HepG2 (cell line): ENCODE data around the gene PGAP3. TPM values are rescaled to one million over a fixed set of nuclear protein-coding genes. Genes with fewer than 3 reads are reported as not detected.

Experiments used
- EEA1 ChIP-seq: sonication (generic); formaldehyde crosslinking; IDR thresholded peaks from 2 replicates; pipeline ENCODE4 v1.5.1; 2020; ENCODE audit warnings: mild to moderate bottlenecking, missing genetic modification reagents, borderline replicate concordance
- FOXM1 ChIP-seq: sonication (generic); formaldehyde crosslinking; IDR thresholded peaks from 2 replicates; pipeline ENCODE4 v1.5.0; 2020; ENCODE audit warnings: missing genetic modification reagents
- KMT2A ChIP-seq: sonication (generic); formaldehyde crosslinking; IDR thresholded peaks from 2 replicates; pipeline ENCODE4 v1.4.0; 2020; ENCODE audit warnings: missing genetic modification reagents
- LRRFIP1 ChIP-seq: sonication (generic); formaldehyde crosslinking; conservative IDR thresholded peaks from 2 replicates; pipeline ENCODE4 v1.4.0; 2020; ENCODE audit warnings: missing genetic modification reagents
- MYC ChIP-seq: sonication (generic); formaldehyde crosslinking; IDR thresholded peaks from 2 replicates; pipeline ENCODE4 v1.9.0; 2021; ENCODE audit warnings: missing genetic modification reagents, borderline replicate concordance
- MYNN ChIP-seq: sonication (generic); formaldehyde crosslinking; IDR thresholded peaks from 2 replicates; pipeline ENCODE4 v1.4.0; 2020; ENCODE audit warnings: mild to moderate bottlenecking, low read depth, missing genetic modification reagents
- NFE2 ChIP-seq: sonication (generic); formaldehyde crosslinking; IDR thresholded peaks from 2 replicates; pipeline ENCODE4 v1.4.0; 2020; ENCODE audit warnings: missing genetic modification reagents
- PPARG ChIP-seq: conservative IDR thresholded peaks from 2 replicates; pipeline ENCODE4 v1.6.1; 2016; ENCODE audit warnings: missing biosample characterization, missing genetic modification reagents
- RFXANK ChIP-seq: IDR thresholded peaks from 2 replicates; pipeline ENCODE4 v1.6.1; 2016
- ZFP1 ChIP-seq: IDR thresholded peaks from 2 replicates; pipeline ENCODE4 v1.6.1; 2016
- ZKSCAN1 ChIP-seq: fragments of 150-350 bp; IDR thresholded peaks from 2 replicates; pipeline ENCODE4 v1.6.1; 2014; ENCODE audit warnings: low read length
- ZKSCAN5 ChIP-seq: sonication (generic); formaldehyde crosslinking; IDR thresholded peaks from 2 replicates; pipeline ENCODE4 v1.5.1; 2020; ENCODE audit warnings: mild to moderate bottlenecking, missing genetic modification reagents
- ZNF441 ChIP-seq: sonication (generic); formaldehyde crosslinking; IDR thresholded peaks from 2 replicates; pipeline ENCODE4 v1.7.0; 2021; ENCODE audit warnings: missing genetic modification reagents, borderline replicate concordance
- ZNF496 ChIP-seq: sonication (generic); formaldehyde crosslinking; IDR thresholded peaks from 2 replicates; pipeline ENCODE4 v1.8.1; 2023; ENCODE audit warnings: mild to moderate bottlenecking, moderate library complexity, missing genetic modification reagents; ENCODE audit not compliant: insufficient replicate concordance
- ZNF530 ChIP-seq: sonication (generic); formaldehyde crosslinking; IDR thresholded peaks from 2 replicates; pipeline ENCODE4 v1.5.0; 2020; ENCODE audit warnings: low read depth, mild to moderate bottlenecking, missing genetic modification reagents
- ZNF549 ChIP-seq: sonication (generic); formaldehyde crosslinking; IDR thresholded peaks from 2 replicates; pipeline ENCODE4 v1.5.0; 2020; ENCODE audit warnings: missing genetic modification reagents
- ZNF562 ChIP-seq: sonication (generic); formaldehyde crosslinking; IDR thresholded peaks from 2 replicates; pipeline ENCODE4 v1.8.0; 2022; ENCODE audit warnings: missing genetic modification reagents, borderline replicate concordance
- ZNF646 ChIP-seq: sonication (generic); formaldehyde crosslinking; IDR thresholded peaks from 2 replicates; pipeline ENCODE4 v1.9.0; 2021; ENCODE audit warnings: mild to moderate bottlenecking, missing genetic modification reagents
- ZNF672 ChIP-seq: sonication (generic); formaldehyde crosslinking; IDR thresholded peaks from 2 replicates; pipeline ENCODE4 v1.8.1; 2022; ENCODE audit warnings: missing genetic modification reagents
- ZSCAN22 ChIP-seq: sonication (generic); formaldehyde crosslinking; IDR thresholded peaks from 2 replicates; pipeline ENCODE4 v1.4.0; 2020; ENCODE audit warnings: mild to moderate bottlenecking, missing genetic modification reagents
- polyA plus RNA-seq, 8 experiments: library from polyadenylated mRNA; depleted of rRNA in 3 of 8; stranded (reverse) in 7 of 8; unstranded in 1 of 8; fragments of >200 nt; fragmentation: Illumina TruSeq in 4 of 8; extraction: Trizol in 4 of 8; gene quantifications; 2 replicates each; pipeline versions ENCODE4 v1.2.1 to v1.2.3, GENCODE V29; 2011 to 2016; ENCODE audit warnings: low read depth in 4 of 8, missing spikeins in 1 of 8, mixed read lengths in 1 of 8; ENCODE audit not compliant: insufficient read depth in 1 of 8
- total RNA-seq, 5 experiments: library from RNA; depleted of rRNA; stranded (reverse); fragments of >200 nt; fragmentation: Illumina TruSeq; extraction: Trizol; gene quantifications; 2 replicates each; pipeline ENCODE4 v1.2.3, GENCODE V29; 2016; ENCODE audit warnings: low read depth in 1 of 5
- TF ChIP-seq, protein P1 (sequence below): sonication (generic); formaldehyde crosslinking; IDR thresholded peaks from 2 replicates; pipeline ENCODE4 v1.5.1; 2020; ENCODE audit warnings: missing genetic modification reagents, mild to moderate bottlenecking, borderline replicate concordance

The PGAP3 gene
- total and polyA plus RNA-seq, 2 of the 13 experiments (the other 11 are each of a cell fraction or from before 2014, with no cell fraction given) = 11.9 to 14.6 TPM

DNA sequence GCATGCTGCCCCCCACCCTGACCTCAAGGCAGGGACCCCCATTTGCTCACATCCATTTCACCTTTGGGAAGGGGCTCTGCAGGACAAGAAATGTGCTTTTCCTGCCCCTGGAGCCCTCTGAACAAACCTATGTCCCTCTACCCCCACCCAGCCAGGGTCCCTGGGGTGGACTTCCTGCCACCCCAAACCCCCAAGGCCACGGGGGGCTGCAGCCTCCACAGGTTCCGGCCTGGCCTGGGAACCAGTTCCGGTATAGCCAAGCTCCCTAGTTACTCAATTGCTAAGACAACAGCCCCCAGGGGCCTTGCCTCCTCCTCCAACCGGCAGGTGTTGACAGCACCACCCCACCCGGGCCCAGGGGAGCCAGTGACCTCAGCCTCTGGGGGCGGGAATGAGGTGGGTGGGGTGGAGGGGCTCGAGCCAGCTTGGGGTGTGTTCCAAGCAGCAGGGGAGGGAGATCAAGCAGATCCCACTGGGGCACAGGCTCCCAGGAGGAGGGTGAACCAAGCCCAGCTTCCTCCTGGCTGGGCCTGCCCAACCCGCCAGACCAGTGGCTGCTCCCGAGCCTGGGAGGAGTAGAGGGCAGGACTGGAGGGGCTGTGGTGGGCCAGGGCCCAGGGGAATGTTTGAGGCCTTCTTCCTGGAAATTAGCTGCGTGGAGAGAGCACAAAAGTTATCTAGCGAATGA, 13.0 kb downstream of the PGAP3 start (continued):
- TF ChIP-seq MYC (CRISPR knock-in tag) (no peak), MYNN (no peak), KMT2A (CRISPR knock-in tag) (no peak), ZKSCAN1 (no peak), PPARG (CRISPR knock-in tag) (peak; percentile 74), ZNF441 (CRISPR knock-in tag) (no peak), ZNF496 (CRISPR knock-in tag) (no peak), EEA1 (no peak), RFXANK (CRISPR knock-in tag) (peak; percentile 51; the same call in 1 of the 2 replicates), ZFP1 (CRISPR knock-in tag) (0 out of 2 replicates have a peak, but pooled peaks have one; percentile 21), ZNF530 (CRISPR knock-in tag) (no peak), ZNF672 (CRISPR knock-in tag) (no peak), FOXM1 (CRISPR knock-in tag) (no peak), NFE2 (CRISPR knock-in tag) (no peak), ZNF646 (CRISPR knock-in tag) (no peak), LRRFIP1 (CRISPR knock-in tag) (no peak), ZKSCAN5 (CRISPR knock-in tag) (no peak), ZSCAN22 (CRISPR knock-in tag) (no peak), ZNF549 (CRISPR knock-in tag) (no peak), ZNF562 (no peak)
- TF ChIP-seq, protein P1, sequence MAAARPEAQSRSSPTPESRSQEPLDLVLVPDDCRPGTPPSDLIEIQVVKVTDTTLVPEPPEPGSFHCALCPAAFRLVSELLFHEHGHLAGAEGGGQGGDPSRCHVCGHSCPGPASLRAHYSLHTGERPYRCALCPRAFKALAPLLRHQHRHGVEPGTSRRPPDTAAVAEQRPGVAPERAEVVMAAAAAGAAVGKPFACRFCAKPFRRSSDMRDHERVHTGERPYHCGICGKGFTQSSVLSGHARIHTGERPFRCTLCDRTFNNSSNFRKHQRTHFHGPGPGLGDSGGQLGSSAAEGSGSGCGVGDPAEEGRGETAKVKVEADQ (CRISPR knock-in tag) = no peak
